GM10266 (cell line): Measurements from ENCODE around the gene ARID4A.

Experiments used
- DNase-seq: peaks from one replicate; pipeline ENCODE4 v3.0.0; 2012; ENCODE audit errors: extremely low spot score
- CTCF ChIP-seq: IDR thresholded peaks from 2 replicates; pipeline ENCODE4 v1.5.1; 2012; ENCODE audit warnings: mild to moderate bottlenecking, low read depth; ENCODE audit not compliant: control insufficient read depth, insufficient read depth; ENCODE audit errors: missing control alignments

The ARID4A gene

GRCh38 chr14:58364316-58364715, 66.0 kb downstream of the ARID4A start:
- no peak for TF ChIP-seq CTCF
- DNase-seq, result no peak

- no peak for DNase-seq
- no peak for TF ChIP-seq CTCF
Measured at GRCh38 chr14:58367296-58367695, 68.9 kb downstream of the ARID4A start.

- TF ChIP-seq CTCF, result no peak
- DNase-seq, result no peak
Measured at GRCh38 chr14:58368956-58369355, 70.6 kb downstream of the ARID4A start.

- DNase-seq, result no peak
- no peak for TF ChIP-seq CTCF
Measured at GRCh38 chr14:58376791-58377190, 78.4 kb downstream of the ARID4A start.

GRCh38 chr14:58390830-58391229, 92.5 kb downstream of the ARID4A start:
- no peak for DNase-seq
- no peak for TF ChIP-seq CTCF

GRCh38 chr14:58395562-58395811, 97.1 kb downstream of the ARID4A start:
- no peak for DNase-seq
- TF ChIP-seq CTCF, result no peak

GRCh38 chr14:58395812-58396788, 97.7 kb downstream of the ARID4A start, which contains the start of gene TOMM20L:
Gene TOMM20L, plus strand, starts transcription at chr14:58395930. Its CDS starts 28 bp downstream, at chr14:58395958.
- TF ChIP-seq CTCF, result peak; percentile 92

More at GRCh38 chr14:58395812-58396788, 97.7 kb downstream of the ARID4A start, which contains the start of gene TOMM20L:
- DNase-seq, result peak; percentile 92
